SH-SY5Y (cell line): Measurements from ENCODE around the gene USP24.

Experiments used
- GATA2 ChIP-seq: IDR thresholded peaks from 2 replicates; pipeline ENCODE4 v1.6.1; 2011; ENCODE audit warnings: mild to moderate bottlenecking, low read depth, low read length
- GATA3 ChIP-seq: IDR thresholded peaks from 2 replicates; pipeline ENCODE4 v1.6.1; 2011; ENCODE audit warnings: low read depth, mild to moderate bottlenecking, low read length, moderate library complexity

GRCh38 chr1:55249646-55250398 is 34.7 kb upstream of the USP24 start:
- TF ChIP-seq GATA3 (no peak), GATA2 (no peak)
